HFF-Myc (cell line): ENCODE measurements around the gene IL25.

Experiments used
- DNase-seq: peaks from one replicate; pipeline ENCODE4 v3.0.0-alpha.2; 2011; ENCODE audit warnings: low read depth; ENCODE audit errors: extremely low read depth
- H3K4me3 ChIP-seq: replicated peaks from 2 replicates; pipeline ENCODE4 v1.5.1; 2011; ENCODE audit warnings: low read depth, mild to moderate bottlenecking, control low read depth, low read length
- TF ChIP-seq, protein P1 (sequence below): IDR thresholded peaks from 2 replicates; pipeline ENCODE4 v1.5.1; 2012; ENCODE audit warnings: mild to moderate bottlenecking, low read depth, low read length, control low read depth; ENCODE audit errors: missing control alignments

IL25 gene

DNA sequence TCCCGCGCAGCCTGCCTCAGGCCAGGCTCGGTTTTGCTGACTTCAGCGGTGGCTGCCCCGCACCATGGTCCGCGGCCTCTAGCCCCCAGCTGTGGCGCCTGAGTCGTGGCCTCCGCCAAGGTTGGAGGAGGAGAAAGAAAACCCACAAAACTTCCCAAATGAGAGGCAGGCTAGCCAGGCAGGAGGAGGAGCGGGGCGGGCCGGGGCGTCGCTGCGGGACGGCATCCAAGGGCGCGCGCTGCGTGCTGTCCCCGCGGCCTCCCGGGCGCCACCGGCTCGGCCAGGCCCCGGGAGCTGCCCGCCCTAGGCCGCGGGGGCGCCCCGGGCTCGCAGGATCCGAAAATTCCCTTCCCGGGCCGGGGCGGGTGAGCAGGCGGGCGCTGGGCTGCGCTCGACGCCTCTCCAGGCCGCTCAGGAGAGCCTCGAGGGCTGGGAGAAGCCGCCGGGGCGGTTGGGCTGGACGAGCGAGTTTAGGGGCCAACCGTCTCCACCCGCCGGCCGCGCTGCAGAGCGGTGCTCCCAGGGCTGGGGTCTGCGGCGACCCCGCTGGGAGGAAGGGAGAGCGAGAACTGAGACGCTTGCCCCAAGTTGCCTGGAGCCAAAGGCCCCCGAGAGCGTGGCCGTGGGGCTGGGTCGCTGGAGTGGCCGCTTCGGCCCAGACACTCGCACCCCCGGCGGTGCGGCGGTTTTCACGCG, 7.4 kb upstream of the IL25 start, which contains the start of gene EFS:
EFS (minus strand) TSS at position 137 of the 696 bp plus-strand sequence. CDS start 147 bp downstream, outside the sequence.
- TF ChIP-seq, protein P1, sequence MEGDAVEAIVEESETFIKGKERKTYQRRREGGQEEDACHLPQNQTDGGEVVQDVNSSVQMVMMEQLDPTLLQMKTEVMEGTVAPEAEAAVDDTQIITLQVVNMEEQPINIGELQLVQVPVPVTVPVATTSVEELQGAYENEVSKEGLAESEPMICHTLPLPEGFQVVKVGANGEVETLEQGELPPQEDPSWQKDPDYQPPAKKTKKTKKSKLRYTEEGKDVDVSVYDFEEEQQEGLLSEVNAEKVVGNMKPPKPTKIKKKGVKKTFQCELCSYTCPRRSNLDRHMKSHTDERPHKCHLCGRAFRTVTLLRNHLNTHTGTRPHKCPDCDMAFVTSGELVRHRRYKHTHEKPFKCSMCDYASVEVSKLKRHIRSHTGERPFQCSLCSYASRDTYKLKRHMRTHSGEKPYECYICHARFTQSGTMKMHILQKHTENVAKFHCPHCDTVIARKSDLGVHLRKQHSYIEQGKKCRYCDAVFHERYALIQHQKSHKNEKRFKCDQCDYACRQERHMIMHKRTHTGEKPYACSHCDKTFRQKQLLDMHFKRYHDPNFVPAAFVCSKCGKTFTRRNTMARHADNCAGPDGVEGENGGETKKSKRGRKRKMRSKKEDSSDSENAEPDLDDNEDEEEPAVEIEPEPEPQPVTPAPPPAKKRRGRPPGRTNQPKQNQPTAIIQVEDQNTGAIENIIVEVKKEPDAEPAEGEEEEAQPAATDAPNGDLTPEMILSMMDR, result no peak
- peak within 1 kb of the TSS; percentile 53 for H3K4me3 ChIP-seq
- DNase-seq, result no peak

DNA sequence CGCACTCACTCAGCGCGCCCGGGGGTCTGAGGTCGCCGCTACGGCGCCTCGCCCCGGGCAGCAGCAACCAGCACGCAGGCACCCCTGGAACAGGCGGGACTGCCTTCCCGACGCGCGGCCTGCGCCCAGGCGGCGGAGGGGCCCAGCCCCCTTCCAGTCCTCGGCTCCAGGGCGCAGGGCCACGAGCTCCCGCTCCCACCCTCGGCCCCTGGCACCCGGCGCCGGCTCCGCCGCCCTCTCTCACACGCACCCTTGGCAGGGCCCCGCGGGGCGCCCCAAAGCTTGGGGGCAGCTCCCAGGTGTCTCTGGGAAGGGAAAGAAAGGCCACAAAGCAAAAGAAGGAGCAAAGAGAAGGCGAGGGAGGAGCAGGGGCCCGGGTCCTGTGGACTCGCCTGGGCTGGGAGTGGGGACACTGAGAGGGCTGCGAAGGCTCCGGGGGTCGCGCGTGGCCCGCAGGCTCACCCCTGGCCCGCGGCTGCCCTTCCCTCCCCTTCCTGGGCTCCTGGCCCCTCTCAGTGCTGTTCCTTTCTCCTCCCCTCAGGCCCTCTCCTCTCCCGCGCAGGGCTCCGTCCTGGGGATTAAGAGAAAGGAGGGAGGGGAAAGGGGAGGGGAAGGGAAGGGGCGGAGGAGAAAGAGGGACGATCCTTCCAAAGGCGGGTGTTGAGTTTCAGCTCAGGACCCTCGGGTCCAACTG, 6.7 kb upstream of the IL25 start:
- H3K4me3 ChIP-seq, result peak overlapping the region; percentile 53
- TF ChIP-seq, protein P1, result no peak
- peak; percentile 38 for DNase-seq

DNA sequence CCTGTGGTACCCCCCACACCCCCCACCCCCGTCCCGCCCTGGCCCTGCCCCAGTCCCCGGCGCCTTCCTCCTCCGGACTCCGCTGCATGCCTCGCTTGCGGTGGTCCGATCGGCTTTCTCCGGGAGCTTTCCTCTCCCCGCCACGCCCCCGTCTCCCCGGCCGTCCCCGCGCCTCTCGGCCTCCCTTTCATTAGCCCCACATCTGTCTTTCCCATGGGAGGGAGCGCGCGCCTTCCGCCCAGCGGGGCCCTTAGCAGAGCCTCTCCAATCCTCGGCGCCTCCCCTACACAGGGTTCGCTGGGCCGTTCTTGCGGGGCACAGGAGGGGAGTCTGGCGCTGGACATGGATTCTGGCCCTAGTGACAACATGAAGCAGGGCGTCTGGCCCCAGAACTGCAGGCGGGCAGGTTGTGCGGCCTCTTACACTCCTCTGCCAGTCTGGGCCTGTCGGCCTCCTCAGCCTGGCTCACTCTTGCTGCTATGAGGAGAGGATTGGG, 6.1 kb upstream of the IL25 start:
- H3K4me3 ChIP-seq, result peak overlapping the region; percentile 53
- DNase-seq, result no peak
- TF ChIP-seq, protein P1, result no peak

DNA sequence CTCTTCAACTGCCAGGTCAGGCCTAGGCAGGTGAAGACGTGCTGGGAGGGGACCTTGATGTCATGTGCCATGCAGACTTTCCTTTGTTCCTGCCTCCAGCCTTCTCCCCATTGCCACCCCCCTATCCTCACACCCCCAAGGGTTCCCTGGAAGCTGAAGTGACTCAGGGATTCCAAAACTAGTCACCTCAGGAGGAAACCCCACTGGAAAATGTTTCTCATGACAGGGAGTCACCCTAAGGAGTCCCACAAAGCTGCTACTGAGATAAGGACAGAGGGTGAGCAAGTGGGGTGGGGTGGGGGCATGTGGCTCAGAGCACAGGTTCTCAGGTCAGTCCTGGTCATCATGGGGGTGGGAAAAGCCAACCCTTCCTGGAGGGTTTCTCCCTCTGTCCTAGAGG, 2.4 kb upstream of the IL25 start:
- DNase-seq, result no peak
- TF ChIP-seq, protein P1, result no peak
- no peak overlapping the region for H3K4me3 ChIP-seq

DNA sequence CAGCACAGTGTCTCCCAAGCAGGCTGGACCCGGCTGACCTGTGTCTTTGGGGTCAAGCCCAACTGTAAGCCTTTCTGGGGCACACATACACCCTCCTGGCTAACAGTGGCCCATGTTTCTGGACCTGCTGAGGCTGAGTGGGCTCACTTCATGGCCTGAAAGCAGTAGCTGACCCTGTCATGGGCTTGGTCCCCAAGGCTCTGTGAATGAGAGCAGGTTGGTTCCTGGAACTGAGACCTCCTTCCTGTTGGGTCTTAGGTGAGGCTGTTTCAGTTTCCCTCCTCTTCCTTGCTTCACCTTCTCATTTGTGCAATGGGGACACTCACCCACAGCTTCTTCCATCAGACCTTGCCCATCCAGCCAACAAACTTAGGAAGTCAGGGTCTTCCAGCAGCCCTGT, 744 bp upstream of the IL25 start:
- H3K4me3 ChIP-seq, result no peak overlapping the region
- no peak for DNase-seq
- TF ChIP-seq, protein P1, result no peak

DNA sequence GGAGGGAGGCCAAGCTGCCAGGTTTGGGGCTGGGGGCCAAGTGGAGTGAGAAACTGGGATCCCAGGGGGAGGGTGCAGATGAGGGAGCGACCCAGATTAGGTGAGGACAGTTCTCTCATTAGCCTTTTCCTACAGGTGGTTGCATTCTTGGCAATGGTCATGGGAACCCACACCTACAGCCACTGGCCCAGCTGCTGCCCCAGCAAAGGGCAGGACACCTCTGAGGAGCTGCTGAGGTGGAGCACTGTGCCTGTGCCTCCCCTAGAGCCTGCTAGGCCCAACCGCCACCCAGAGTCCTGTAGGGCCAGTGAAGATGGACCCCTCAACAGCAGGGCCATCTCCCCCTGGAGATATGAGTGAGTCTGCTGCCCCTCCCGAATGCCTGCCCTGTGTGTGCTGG, 432 bp downstream of the IL25 start:
- DNase-seq, result no peak
- no peak overlapping the region for H3K4me3 ChIP-seq
- TF ChIP-seq, protein P1, result no peak
